Stromal cell of bone marrow (primary cell): ENCODE results near the gene PNPLA4.

Experiments used
- DNase-seq: peaks from one replicate; pipeline ENCODE4 v3.0.0-alpha.2; 2012; ENCODE audit warnings: low read depth

The PNPLA4 gene

DNA sequence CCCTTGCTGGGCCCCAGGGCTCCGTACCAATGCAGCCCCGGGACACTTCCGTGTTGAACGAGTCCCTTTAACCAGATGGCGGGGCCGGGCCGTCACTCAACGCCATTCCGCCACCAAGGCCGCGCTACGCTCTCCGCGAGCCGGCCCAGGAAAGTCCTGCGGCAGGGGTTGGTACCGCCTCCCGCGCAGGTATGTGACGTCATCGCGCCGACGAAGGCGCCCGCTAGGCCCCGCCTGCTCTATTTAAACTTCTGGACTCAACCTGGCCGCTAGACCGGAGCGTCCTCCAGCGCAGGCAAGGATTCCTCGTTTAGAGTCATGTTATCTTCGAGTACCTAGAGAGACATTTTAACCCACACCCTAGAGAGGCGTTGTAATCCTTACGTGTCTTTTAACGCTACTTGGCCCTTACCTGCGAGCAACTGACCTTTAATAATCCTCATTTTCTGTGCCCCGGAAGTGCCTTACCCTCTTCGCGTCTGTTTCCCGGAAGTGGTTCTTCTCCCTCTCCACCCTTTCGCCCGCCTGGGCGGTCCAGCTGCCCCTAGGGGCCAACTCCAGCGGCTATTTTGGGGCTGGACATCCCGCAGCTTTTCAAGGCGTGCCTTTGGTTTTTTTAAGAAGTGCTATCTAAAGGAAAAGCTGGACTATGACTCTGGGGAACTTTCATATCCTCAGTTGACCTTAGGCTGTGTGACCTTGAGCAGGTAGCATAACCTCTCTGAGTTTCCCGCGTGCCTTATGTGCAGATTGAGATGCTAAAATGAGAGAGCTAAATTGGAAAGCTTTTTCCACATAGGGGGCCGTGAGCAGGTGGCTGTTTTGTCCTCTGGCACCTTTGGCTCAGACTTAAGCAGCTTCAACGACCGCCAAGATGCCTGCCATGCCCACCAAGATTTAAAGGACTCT, at the start of gene PNPLA4:
Gene PNPLA4, minus strand, starts transcription at position 155 of the 909 bp plus-strand sequence. CDS start 1,294 bp downstream, outside the sequence.
- peak; percentile 31 for DNase-seq

- no peak for DNase-seq
Measured at GRCh38 chrX:7972586-7972985, 45.4 kb upstream of the PNPLA4 start.

DNA sequence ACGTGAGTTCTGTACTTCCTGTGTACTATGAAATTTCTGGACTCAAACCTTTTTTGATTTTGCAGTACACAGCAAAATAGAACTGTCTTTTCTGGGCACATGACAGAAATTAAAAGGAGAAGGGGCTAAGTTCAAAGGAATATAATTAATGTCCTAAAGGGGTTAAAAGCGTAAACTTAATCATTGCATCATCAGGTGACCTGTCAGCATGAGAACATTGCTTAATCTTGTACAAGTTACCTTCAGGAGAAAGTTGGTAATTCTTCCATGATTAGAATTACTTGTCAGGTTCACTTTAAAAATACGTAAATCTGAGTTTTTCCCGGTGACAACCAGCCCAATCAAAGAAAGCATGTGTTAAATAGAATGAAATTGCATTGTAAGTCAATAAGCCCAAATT, 43.2 kb upstream of the PNPLA4 start:
- no peak for DNase-seq

- no peak for DNase-seq
Measured at GRCh38 chrX:7965436-7965835, 38.2 kb upstream of the PNPLA4 start.

GRCh38 chrX:7960246-7960645, 33.0 kb upstream of the PNPLA4 start:
- DNase-seq, result no peak

GRCh38 chrX:7953446-7953845, 26.2 kb upstream of the PNPLA4 start:
- no peak for DNase-seq

DNA sequence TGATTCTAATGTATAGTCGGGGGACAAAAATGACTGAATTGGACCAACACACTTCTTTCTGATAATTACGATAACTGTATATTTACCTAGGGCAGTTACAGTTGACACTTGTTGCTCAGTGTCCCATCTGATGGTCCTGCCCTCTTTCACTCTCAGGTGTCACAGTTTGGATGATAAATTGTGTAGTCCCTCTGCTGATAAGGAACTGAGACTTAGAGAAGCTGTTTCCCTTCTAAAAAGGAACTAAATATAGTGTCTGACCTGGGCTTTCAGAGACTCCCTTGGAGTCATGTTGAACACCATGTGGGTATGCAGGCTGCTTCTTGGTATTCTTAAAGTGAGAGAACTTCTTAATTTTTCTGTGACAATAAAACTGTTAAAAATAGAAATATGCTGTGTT, 23.7 kb upstream of the PNPLA4 start:
- no peak for DNase-seq

GRCh38 chrX:7948483-7948882, 21.3 kb upstream of the PNPLA4 start:
- no peak for DNase-seq

DNA sequence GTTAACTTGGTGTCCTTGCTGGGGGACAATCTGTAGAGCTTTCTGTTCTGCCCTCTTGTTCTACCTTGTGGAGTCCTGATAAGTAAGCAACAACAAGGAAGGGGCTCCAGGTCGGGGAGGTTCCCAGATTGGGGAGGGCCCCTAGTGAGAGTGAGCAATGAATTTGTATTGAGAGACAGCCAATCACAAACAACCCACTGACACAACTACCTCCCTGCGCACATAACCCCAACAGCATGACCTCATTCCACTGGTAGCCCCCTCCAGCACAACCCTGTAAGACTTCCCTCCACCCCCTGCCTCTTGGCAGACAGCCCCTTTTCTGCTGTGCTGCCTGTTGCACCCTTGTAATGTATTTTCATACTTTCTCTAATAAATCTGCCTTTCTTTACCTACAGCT, 19.7 kb upstream of the PNPLA4 start:
- no peak for DNase-seq

- no peak for DNase-seq
Measured at GRCh38 chrX:7943600-7944245, 16.5 kb upstream of the PNPLA4 start.

GRCh38 chrX:7941390-7942042, 14.3 kb upstream of the PNPLA4 start:
- no peak for DNase-seq

DNA sequence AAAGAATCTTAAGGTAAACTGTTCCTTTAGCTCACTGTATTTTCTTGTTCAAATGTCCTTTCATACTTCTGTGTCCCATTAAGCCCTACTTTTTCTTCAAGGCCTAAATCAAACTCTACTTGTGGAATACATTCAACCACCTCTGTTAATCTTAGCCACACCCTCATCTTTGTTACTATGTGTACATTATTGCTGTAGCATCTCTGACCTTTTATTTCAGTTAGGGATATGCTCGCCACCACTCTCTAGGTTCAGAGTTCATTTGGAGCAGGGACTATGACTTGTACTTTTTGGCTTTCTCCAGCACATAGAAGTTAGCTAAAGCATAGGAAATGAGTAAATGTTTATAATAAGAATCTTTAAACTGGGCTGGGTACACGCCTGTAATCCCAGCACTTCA, 6.8 kb upstream of the PNPLA4 start:
- DNase-seq, result no peak

DNA sequence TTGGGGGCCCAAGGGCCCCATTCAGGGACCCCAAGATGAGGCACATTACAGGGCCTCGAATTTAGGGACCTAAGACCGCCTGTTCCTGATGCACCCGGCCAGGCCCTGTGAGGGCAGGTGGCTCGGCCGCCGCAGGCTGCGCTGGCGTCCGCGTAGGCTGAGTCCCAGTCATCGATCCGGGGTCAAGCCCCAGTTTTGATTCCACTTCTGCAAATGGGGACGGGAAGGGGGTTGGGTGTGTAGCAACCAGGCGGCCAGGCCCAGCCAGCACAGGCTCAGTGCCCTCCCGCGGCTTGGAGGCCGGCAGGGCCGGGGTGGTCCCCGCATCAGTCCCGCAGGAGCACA, 327 bp downstream of the PNPLA4 start:
- DNase-seq, result no peak

GRCh38 chrX:7926501-7926900, 712 bp downstream of the PNPLA4 start:
- no peak for DNase-seq

- DNase-seq, result peak; percentile 60
Measured at GRCh38 chrX:7925867-7926472, 1.2 kb downstream of the PNPLA4 start.

- DNase-seq, result no peak
Measured at GRCh38 chrX:7921750-7922149, 5.5 kb downstream of the PNPLA4 start.

GRCh38 chrX:7908821-7909220, 18.4 kb downstream of the PNPLA4 start:
- DNase-seq, result no peak

DNA sequence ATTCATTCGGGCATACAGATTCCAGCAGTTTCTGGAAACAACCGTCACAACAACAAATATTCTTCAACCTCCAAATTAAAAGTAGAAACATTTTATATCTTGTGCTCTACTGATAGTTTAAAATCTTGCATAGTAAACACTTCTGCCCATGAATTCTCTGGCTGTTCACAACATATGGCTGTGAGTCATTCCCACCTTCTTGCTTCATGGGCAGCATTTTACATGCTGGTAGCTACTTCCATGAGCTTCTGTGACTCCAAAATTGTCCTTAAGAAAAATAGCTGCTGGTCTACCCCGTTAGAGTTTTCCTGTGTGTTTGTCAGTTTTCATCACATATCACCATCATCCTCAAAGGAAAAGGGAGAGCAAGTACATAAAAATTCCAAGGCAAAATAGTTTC, 22.7 kb downstream of the PNPLA4 start:
- no peak for DNase-seq

DNA sequence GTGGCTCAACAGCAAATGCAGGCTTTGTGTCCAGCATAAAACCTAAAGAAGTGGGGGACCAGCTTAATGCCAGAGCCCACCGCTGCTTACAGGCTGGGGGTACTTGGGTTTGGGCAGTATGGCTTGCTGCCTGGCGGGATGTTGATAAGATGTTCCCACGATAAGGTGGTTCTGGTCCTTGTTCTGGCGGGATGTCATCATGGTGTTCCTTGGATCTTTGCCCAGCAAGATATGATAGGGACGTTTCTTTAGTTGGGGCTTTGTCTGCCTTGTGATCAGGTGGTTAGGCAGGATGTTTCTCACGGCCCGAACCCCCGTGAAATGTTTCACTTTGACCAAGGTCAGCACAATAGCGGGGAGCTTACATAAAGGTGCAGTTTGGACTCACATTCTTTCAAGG, 35.3 kb downstream of the PNPLA4 start:
- DNase-seq, result no peak

DNA sequence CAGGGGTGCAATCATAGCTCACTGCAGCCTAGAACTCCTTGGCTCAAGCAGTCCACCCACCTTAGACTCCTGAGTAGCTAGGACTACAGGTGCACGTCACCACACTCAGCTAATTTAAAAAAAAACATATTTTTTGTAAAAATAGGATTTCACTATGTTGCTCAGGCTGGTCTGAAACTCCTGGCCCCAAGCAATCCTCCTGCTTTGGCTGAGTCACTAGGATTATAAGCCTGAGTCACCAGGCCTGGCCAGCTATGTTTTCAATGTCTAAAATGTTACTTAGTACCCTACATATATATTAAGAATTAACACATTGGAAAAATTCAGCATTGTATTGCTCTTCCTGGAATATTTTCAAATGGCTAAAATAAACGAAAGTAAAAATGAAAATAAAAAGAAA, 37.5 kb downstream of the PNPLA4 start:
- peak; percentile 24 for DNase-seq

GRCh38 chrX:7889135-7889534, 38.1 kb downstream of the PNPLA4 start:
- no peak for DNase-seq

- DNase-seq, result no peak
Measured at GRCh38 chrX:7876957-7877356, 50.3 kb downstream of the PNPLA4 start.

GRCh38 chrX:7872042-7872441, 55.2 kb downstream of the PNPLA4 start:
- DNase-seq, result no peak
